CD14-positive monocyte (primary cell): ENCODE results near the gene C19orf12. TPM values are rescaled to one million over a fixed set of nuclear protein-coding genes. Genes with fewer than 3 reads are reported as not detected.

Source experiments
- DNase-seq, 3 donors: peaks; one replicate each; pipeline ENCODE4 v3.0.0-alpha.2; 2011 to 2022
- H2AFZ ChIP-seq: 2 replicates; pipeline ENCODE4 v1.6.0; 2012; ENCODE audit warnings: mild to moderate bottlenecking, low read depth, low read length, inconsistent platforms; ENCODE audit not compliant: insufficient read depth, poor library complexity, severe bottlenecking
- H3K27ac ChIP-seq, 2 donors: 1 replicate in 1 of 2; 2 replicates in 1 of 2; pipeline ENCODE4 v1.5.1; 2012 to 2013; ENCODE audit warnings: low read length in 2 of 2, control low read depth in 1 of 2, inconsistent platforms in 1 of 2, low read depth in 1 of 2, mild to moderate bottlenecking in 1 of 2
- H3K27me3 ChIP-seq, 2 donors: one replicate each; pipeline versions ENCODE4 v1.6.0 to v1.6.1; 2011 to 2013; ENCODE audit warnings: low read length in 2 of 2; ENCODE audit not compliant: control insufficient read depth in 2 of 2, insufficient read depth in 2 of 2
- H3K36me3 ChIP-seq, 2 donors: replicated peaks in 1 of 2; 1 replicate in 1 of 2; 2 replicates in 1 of 2; pipeline versions ENCODE4 v1.5.1 to v1.6.1; 2012 to 2013; ENCODE audit warnings: low read length in 2 of 2, control low read depth in 1 of 2, inconsistent platforms in 1 of 2, mild to moderate bottlenecking in 1 of 2; ENCODE audit not compliant: insufficient read depth in 2 of 2, control insufficient read depth in 1 of 2
- H3K4me1 ChIP-seq, 2 donors: 1 replicate in 1 of 2; 2 replicates in 1 of 2; pipeline versions ENCODE4 v1.5.1 to v1.6.1; 2012 to 2013; ENCODE audit warnings: low read length in 2 of 2, control low read depth in 1 of 2, inconsistent platforms in 1 of 2, mild to moderate bottlenecking in 1 of 2, moderate library complexity in 1 of 2; ENCODE audit not compliant: insufficient read depth in 2 of 2, control insufficient read depth in 1 of 2
- H3K4me2 ChIP-seq: replicated peaks from 2 replicates; pipeline ENCODE3; 2012; ENCODE audit warnings: low read length, moderate library complexity, mild to moderate bottlenecking; ENCODE audit not compliant: poor library complexity, severe bottlenecking; ENCODE audit errors: extremely low read depth
- H3K4me3 ChIP-seq, 3 experiments: fragments of 200-600 bp in 1 of 3; sonication (generic) in 1 of 3; replicated peaks in 1 of 3; 1 replicate in 2 of 3; 2 replicates in 1 of 3; pipeline ENCODE4 v1.5.1; 2011 to 2013; ENCODE audit warnings: low read length in 3 of 3, mild to moderate bottlenecking in 3 of 3, control low read depth in 2 of 3, low read depth in 2 of 3, inconsistent platforms in 1 of 3, moderate library complexity in 1 of 3
- H3K79me2 ChIP-seq: 2 replicates; pipeline ENCODE4 v1.6.0; 2012; ENCODE audit warnings: mild to moderate bottlenecking, control low read depth, inconsistent platforms, low read length, moderate library complexity; ENCODE audit not compliant: insufficient read depth
- H3K9ac ChIP-seq: 2 replicates; pipeline ENCODE4 v1.6.0; 2017; ENCODE audit warnings: low read length, mild to moderate bottlenecking; ENCODE audit not compliant: insufficient read depth, poor library complexity, severe bottlenecking
- H3K9me3 ChIP-seq, 2 donors: replicated peaks in 1 of 2; 1 replicate in 1 of 2; 2 replicates in 1 of 2; pipeline versions ENCODE4 v1.5.1 to v1.6.1; 2012 to 2013; ENCODE audit warnings: low read length in 2 of 2, control low read depth in 1 of 2; ENCODE audit not compliant: control insufficient read depth in 1 of 2, insufficient read depth in 1 of 2
- H4K20me1 ChIP-seq: 2 replicates; pipeline ENCODE4 v1.6.0; 2012; ENCODE audit warnings: mild to moderate bottlenecking, low read length, control low read depth, moderate library complexity; ENCODE audit not compliant: insufficient read depth
- H3K27ac Mint-ChIP-seq, 7 donors: one replicate each; pipeline ENCODE4 v1.8.0; 2020; ENCODE audit warnings: mild to moderate bottlenecking in 7 of 7, mixed read lengths in 7 of 7, moderate library complexity in 6 of 7, inconsistent platforms in 2 of 7
- H3K27me3 Mint-ChIP-seq, 3 donors: one replicate each; pipeline ENCODE4 v1.8.0; 2021 to 2022; ENCODE audit warnings: low read depth in 3 of 3, mild to moderate bottlenecking in 3 of 3, mixed read lengths in 3 of 3, moderate library complexity in 3 of 3, inconsistent platforms in 1 of 3
- H3K36me3 Mint-ChIP-seq, 2 donors: one replicate each; pipeline ENCODE4 v1.8.0; 2020; ENCODE audit warnings: mixed read lengths in 2 of 2, inconsistent platforms in 1 of 2, mild to moderate bottlenecking in 1 of 2
- H3K4me1 Mint-ChIP-seq: one replicate; pipeline ENCODE4 v1.8.0; 2020; ENCODE audit warnings: mild to moderate bottlenecking, mixed read lengths
- H3K4me3 Mint-ChIP-seq, 2 donors: one replicate each; pipeline ENCODE4 v1.8.0; 2020; ENCODE audit warnings: mild to moderate bottlenecking in 2 of 2, mixed read lengths in 2 of 2, moderate library complexity in 1 of 2
- H3K9me3 Mint-ChIP-seq, 7 donors: one replicate each; pipeline ENCODE4 v1.8.0; 2020 to 2022; ENCODE audit warnings: mixed read lengths in 7 of 7, mild to moderate bottlenecking in 6 of 7, moderate library complexity in 6 of 7, inconsistent platforms in 2 of 7
- WGBS: methylation state at CpG from one replicate; pipeline ENCODE4 v1.1.5; 2013; ENCODE audit warnings: missing lambda C conversion rate; ENCODE audit not compliant: insufficient coverage; 5-methylcytosine and 5-hydroxymethylcytosine counted together
- intact Hi-C, 2 donors: fragments of 100-400 bp; cut with micrococcal nuclease; formaldehyde crosslinking; loops; one replicate each; pipeline versions ENCODE4 v1.15.0 to v1.15.1; 2023
- polyA plus RNA-seq, 3 donors: library from polyadenylated mRNA; depleted of rRNA in 1 of 3; unstranded in 2 of 3; stranded (reverse) in 1 of 3; fragments of 300-500 nt in 2 of 3; fragments of >200 nt in 1 of 3; fragmentation: Illumina TruSeq in 2 of 3; gene quantifications; 1 replicate in 2 of 3; 2 replicates in 1 of 3; pipeline ENCODE4 v1.2.3, GENCODE V29; 2012 to 2021
- TF ChIP-seq, protein P1 (sequence below): fragments of 200-600 bp; IDR thresholded peaks from one replicate; pipeline ENCODE4 v1.8.0; 2022; ENCODE audit warnings: antibody characterized with exemption, mild to moderate bottlenecking

Gene C19orf12
- polyA plus RNA-seq, 3 donors: 6.0 to 8.0 (median 6.8) TPM

DNA sequence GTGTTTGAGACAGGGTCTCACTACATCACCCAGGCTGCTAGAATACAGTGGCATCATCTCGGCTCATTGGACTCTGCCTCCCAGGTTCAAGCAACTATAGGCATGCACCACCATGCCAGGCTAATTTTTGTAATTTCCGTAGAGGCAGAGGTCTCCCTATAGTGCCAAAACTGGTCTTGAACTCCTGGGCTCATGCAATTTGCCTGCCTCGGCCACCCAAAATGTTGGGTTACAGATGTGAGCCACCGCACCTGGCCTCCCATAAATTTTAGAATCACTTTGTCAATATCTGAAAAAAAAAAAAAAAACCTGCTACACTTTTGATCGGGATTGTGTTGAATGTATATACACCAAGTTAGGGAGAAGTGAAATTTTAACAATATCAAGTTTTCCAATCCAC, 61.7 kb downstream of the C19orf12 start:
- Histone ChIP-seq H3K36me3 (no peaks in the 10 kb centered on the region), H3K9me3 (no peaks in the 10 kb centered on the region), H3K27me3 (no peaks in the 10 kb centered on the region), H3K9ac (no peak overlapping the region), H3K4me3 (no peak overlapping the region), H3K27ac (no peak overlapping the region), H4K20me1 (no peaks in the 10 kb centered on the region), H3K79me2 (no peaks in the 10 kb centered on the region), H3K4me2 (no peak overlapping the region), H2AFZ (no peak overlapping the region), H3K4me1 (no peaks in the 10 kb centered on the region)
- Mint-ChIP-seq H3K4me1 (no peaks in the 10 kb centered on the region), H3K4me3 (no peak overlapping the region), H3K27ac (no peak overlapping the region), H3K9me3 (peaks cover 0 to 9% (median 5%) of the 10 kb centered on the region in 7 donors), H3K36me3 (no peaks in the 10 kb centered on the region), H3K27me3 (peaks cover 0 to 7% (median 5%) of the 10 kb centered on the region in 3 donors)
- TF ChIP-seq, protein P1, sequence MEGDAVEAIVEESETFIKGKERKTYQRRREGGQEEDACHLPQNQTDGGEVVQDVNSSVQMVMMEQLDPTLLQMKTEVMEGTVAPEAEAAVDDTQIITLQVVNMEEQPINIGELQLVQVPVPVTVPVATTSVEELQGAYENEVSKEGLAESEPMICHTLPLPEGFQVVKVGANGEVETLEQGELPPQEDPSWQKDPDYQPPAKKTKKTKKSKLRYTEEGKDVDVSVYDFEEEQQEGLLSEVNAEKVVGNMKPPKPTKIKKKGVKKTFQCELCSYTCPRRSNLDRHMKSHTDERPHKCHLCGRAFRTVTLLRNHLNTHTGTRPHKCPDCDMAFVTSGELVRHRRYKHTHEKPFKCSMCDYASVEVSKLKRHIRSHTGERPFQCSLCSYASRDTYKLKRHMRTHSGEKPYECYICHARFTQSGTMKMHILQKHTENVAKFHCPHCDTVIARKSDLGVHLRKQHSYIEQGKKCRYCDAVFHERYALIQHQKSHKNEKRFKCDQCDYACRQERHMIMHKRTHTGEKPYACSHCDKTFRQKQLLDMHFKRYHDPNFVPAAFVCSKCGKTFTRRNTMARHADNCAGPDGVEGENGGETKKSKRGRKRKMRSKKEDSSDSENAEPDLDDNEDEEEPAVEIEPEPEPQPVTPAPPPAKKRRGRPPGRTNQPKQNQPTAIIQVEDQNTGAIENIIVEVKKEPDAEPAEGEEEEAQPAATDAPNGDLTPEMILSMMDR: no peak
- intact Hi-C loops: no loop called here
- DNase-seq: no peak
- WGBS: 100% methylated on average over 1 of the region's 5 CpGs

DNA sequence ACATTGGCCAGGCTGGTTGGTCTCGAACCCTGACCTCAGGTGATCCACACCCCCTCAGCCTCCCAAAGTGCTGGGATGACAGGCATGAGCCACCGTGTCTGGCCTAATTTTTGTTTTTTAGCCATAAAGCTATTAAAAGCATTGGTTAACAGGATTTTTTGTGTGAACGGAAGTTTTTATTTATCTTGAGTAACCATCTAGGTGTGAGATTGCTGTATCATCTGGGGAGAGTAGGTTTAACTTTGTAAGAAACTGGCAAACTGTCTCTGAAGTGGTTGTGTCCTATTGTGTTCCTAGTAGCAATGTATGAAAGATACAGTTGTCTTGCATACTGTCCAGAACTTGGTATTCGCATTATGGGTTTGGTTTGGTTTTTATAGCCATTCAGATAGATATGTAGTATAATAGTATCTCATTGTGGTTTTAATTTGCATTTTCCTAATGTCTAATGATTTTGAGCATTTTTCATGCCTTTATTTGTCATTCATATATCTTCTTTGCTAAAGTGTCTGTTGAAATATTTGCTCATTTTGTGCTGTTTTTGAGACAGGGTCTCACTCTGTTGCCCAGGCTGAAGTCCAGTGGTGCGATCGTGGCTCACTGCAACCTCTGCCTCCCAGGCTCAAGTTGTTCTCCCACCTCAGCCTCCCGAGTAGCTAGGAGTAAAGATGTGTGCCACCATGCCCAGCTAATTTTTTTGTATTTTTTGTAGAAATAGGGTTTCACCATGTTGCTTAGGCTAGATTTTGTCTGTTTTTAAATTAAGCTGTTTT, 63.3 kb downstream of the C19orf12 start:
- Histone ChIP-seq H2AFZ (no peak overlapping the region), H3K4me3 (no peak overlapping the region), H3K4me1 (no peaks in the 10 kb centered on the region), H3K9ac (no peak overlapping the region), H3K79me2 (no peaks in the 10 kb centered on the region), H3K36me3 (no peaks in the 10 kb centered on the region), H4K20me1 (no peaks in the 10 kb centered on the region), H3K27ac (no peak overlapping the region), H3K27me3 (no peaks in the 10 kb centered on the region), H3K9me3 (no peaks in the 10 kb centered on the region), H3K4me2 (no peak overlapping the region)
- Mint-ChIP-seq H3K36me3 (no peaks in the 10 kb centered on the region), H3K9me3 (peaks cover 0 to 9% (median 5%) of the 10 kb centered on the region in 7 donors), H3K27me3 (peaks cover 0 to 11% (median 5%) of the 10 kb centered on the region in 3 donors), H3K4me1 (no peaks in the 10 kb centered on the region), H3K4me3 (no peak overlapping the region), H3K27ac (no peak overlapping the region)
- TF ChIP-seq, protein P1: no peak
- intact Hi-C loops: no loop called here
- 89% methylated on average over 3 of the region's 7 CpGs for WGBS
- DNase-seq: no peak
